Epithelial cell of esophagus (primary cell): Measurements from ENCODE around the gene PITPNM2.

Experiments used
- DNase-seq: peaks from one replicate; pipeline ENCODE4 v3.0.0; 2010; ENCODE audit warnings: low read depth
- H3K4me3 ChIP-seq: 2 replicates; pipeline ENCODE4 v1.5.1; 2011; ENCODE audit warnings: mild to moderate bottlenecking, low read length, control low read depth
- CTCF ChIP-seq: IDR thresholded peaks from 2 replicates; pipeline ENCODE4 v1.5.1; 2011; ENCODE audit warnings: low read depth, mild to moderate bottlenecking, low read length, control low read depth, inconsistent platforms; ENCODE audit not compliant: insufficient read depth; ENCODE audit errors: missing control alignments

Gene PITPNM2

GRCh38 chr12:123150744-123151456 lies at the start of gene PITPNM2:
Gene PITPNM2, minus strand, starts transcription at chr12:123151090. Its CDS starts 116,500 bp downstream, at chr12:123034590.
- peak; percentile 8 for TF ChIP-seq CTCF
- DNase-seq: peak; percentile 71
- peak within 1 kb of the TSS; percentile 58 for H3K4me3 ChIP-seq

GRCh38 chr12:123200414-123200813 lies 49.5 kb upstream of the PITPNM2 start:
- no peak overlapping the region for H3K4me3 ChIP-seq
- no peak for DNase-seq
- no peak for TF ChIP-seq CTCF

GRCh38 chr12:123199936-123200335 lies 49.0 kb upstream of the PITPNM2 start:
- H3K4me3 ChIP-seq: no peak overlapping the region
- TF ChIP-seq CTCF: no peak

GRCh38 chr12:123187637-123188036 lies 36.7 kb upstream of the PITPNM2 start:
- peak; percentile 29 for DNase-seq
- no peak for TF ChIP-seq CTCF
- no peak overlapping the region for H3K4me3 ChIP-seq

More at GRCh38 chr12:123199936-123200335, 49.0 kb upstream of the PITPNM2 start:
- DNase-seq: no peak

GRCh38 chr12:123180171-123180570 lies 29.3 kb upstream of the PITPNM2 start:
- TF ChIP-seq CTCF: no peak
- DNase-seq: no peak
- no peak overlapping the region for H3K4me3 ChIP-seq

- DNase-seq: no peak
- no peak overlapping the region for H3K4me3 ChIP-seq
- no peak for TF ChIP-seq CTCF
Observed at GRCh38 chr12:123171967-123172366, 21.1 kb upstream of the PITPNM2 start.

- TF ChIP-seq CTCF: no peak
- no peak for DNase-seq
- no peak overlapping the region for H3K4me3 ChIP-seq
Observed at GRCh38 chr12:123167329-123167728, 16.4 kb upstream of the PITPNM2 start.
